Fibroblast of lung (primary cell): ENCODE data around the gene PLEKHA6.

Experiments
- CTCF ChIP-seq, 2 donors: IDR thresholded peaks in 1 of 2; conservative IDR thresholded peaks in 1 of 2; 1 replicate in 1 of 2; 2 replicates in 1 of 2; pipeline ENCODE4 v1.5.1; 2011 to 2012; ENCODE audit warnings: low read length in 2 of 2, control low read depth in 1 of 2, inconsistent platforms in 1 of 2, low read depth in 1 of 2, mild to moderate bottlenecking in 1 of 2
- EZH2 ChIP-seq: IDR thresholded peaks from 2 replicates; pipeline ENCODE4 v1.5.1; 2012; ENCODE audit warnings: low read length, control low read depth, mild to moderate bottlenecking; ENCODE audit errors: missing control alignments

- TF ChIP-seq CTCF (conservative IDR thresholded peaks at IDR 0.05 in 1 of 2, IDR thresholded peaks at IDR 0.05 in 1 of 2; ENCODE audit: low read depth in 1 of 2, low read length in 2 of 2) (no peak), EZH2 (no peak)
These were observed 64.1 kb downstream of the PLEKHA6 start for GRCh38 chr1:204295671-204296070.
